Measurements from ENCODE around the gene LUC7L2.

Gene LUC7L2

GRCh38 chr7:139340808-139341057, 19.0 kb upstream of the LUC7L2 start:
- Histone ChIP-seq H3K4me2 (ENCODE audit: insufficient read depth, low read length) (peak overlapping the region; percentile 82), H3K4me1 (ENCODE audit: insufficient read depth, low read length) (peaks cover 26% of the 10 kb centered on the region), H3K79me2 (ENCODE audit: insufficient read depth, low read length) (peaks cover 36% of the 10 kb centered on the region), H3K9me3 (ENCODE audit: insufficient read depth, low read length, severe bottlenecking) (no peaks in the 10 kb centered on the region), H3K27ac (ENCODE audit: low read length) (peak overlapping the region; percentile 95), H3K36me3 (ENCODE audit: insufficient read depth, low read length) (peaks cover 10% of the 10 kb centered on the region), H3K27me3 (ENCODE audit: insufficient read depth, low read length, poor library complexity) (no peaks in the 10 kb centered on the region), H3K4me3 (ENCODE audit: low read depth in 1 of 2, low read length in 2 of 2) (peak overlapping the region; percentile 46 to 75), H4K20me1 (ENCODE audit: insufficient read depth, low read length) (no peaks in the 10 kb centered on the region), H3K9ac (ENCODE audit: low read depth, low read length) (peak overlapping the region; percentile 88), H2AFZ (ENCODE audit: low read depth, low read length) (peak overlapping the region; percentile 79)
- DNase-seq (no peak), ATAC-seq (ENCODE audit: insufficient read depth, low read depth) (no peak)
- no peak for TF ChIP-seq CTCF (IDR thresholded peaks at IDR 0.05; ENCODE audit: borderline replicate concordance, extremely low read depth, low read length, poor library complexity, severe bottlenecking)
- no peak for TF ChIP-seq EZH2 (IDR thresholded peaks at IDR 0.05; ENCODE audit: borderline replicate concordance, low read depth, low read length, severe bottlenecking)

- H3K27ac ChIP-seq (ENCODE audit: low read length): peak within 1 kb of the TSS; percentile 95
- H3K79me2 ChIP-seq (ENCODE audit: insufficient read depth, low read length): peaks cover 36% of the 10 kb centered on the region
- H3K4me3 ChIP-seq (ENCODE audit: low read depth in 1 of 2, low read length in 2 of 2): peak within 1 kb of the TSS; percentile 46 to 75
- H4K20me1 ChIP-seq (ENCODE audit: insufficient read depth, low read length): no peaks in the 10 kb centered on the region
- TF ChIP-seq CTCF (IDR thresholded peaks at IDR 0.05; ENCODE audit: borderline replicate concordance, extremely low read depth, low read length, poor library complexity, severe bottlenecking): peak; percentile 55
- no peak for TF ChIP-seq EZH2 (IDR thresholded peaks at IDR 0.05; ENCODE audit: borderline replicate concordance, low read depth, low read length, severe bottlenecking)
- H3K27me3 ChIP-seq (ENCODE audit: insufficient read depth, low read length, poor library complexity): no peaks in the 10 kb centered on the region
- DNase-seq (peak; percentile 92), ATAC-seq (ENCODE audit: insufficient read depth, low read depth) (peak; percentile 77)
- H3K36me3 ChIP-seq (ENCODE audit: insufficient read depth, low read length): peaks cover 11% of the 10 kb centered on the region
- peak within 1 kb of the TSS; percentile 82 for H3K4me2 ChIP-seq (ENCODE audit: insufficient read depth, low read length)
- H3K4me1 ChIP-seq (ENCODE audit: insufficient read depth, low read length): peaks cover 26% of the 10 kb centered on the region
- H3K9me3 ChIP-seq (ENCODE audit: insufficient read depth, low read length, severe bottlenecking): no peaks in the 10 kb centered on the region
- H2AFZ ChIP-seq (ENCODE audit: low read depth, low read length): peak within 1 kb of the TSS; percentile 79
- H3K9ac ChIP-seq (ENCODE audit: low read depth, low read length): peak within 1 kb of the TSS; percentile 88
Observed at GRCh38 chr7:139341058-139341775, 18.5 kb upstream of the LUC7L2 start, which contains the start of gene FMC1. Gene FMC1, plus strand, starts transcription at chr7:139341337. Its CDS starts 48 bp downstream, at chr7:139341385.

- Histone ChIP-seq H3K36me3 (ENCODE audit: insufficient read depth, low read length) (peaks cover 17% of the 10 kb centered on the region), H3K4me1 (ENCODE audit: insufficient read depth, low read length) (peaks cover 26% of the 10 kb centered on the region), H3K9ac (ENCODE audit: low read depth, low read length) (peak overlapping the region; percentile 88), H3K27me3 (ENCODE audit: insufficient read depth, low read length, poor library complexity) (no peaks in the 10 kb centered on the region), H3K27ac (ENCODE audit: low read length) (peak overlapping the region; percentile 95), H3K79me2 (ENCODE audit: insufficient read depth, low read length) (peaks cover 36% of the 10 kb centered on the region), H3K4me3 (ENCODE audit: low read depth in 1 of 2, low read length in 2 of 2) (peak overlapping the region; percentile 46 to 75), H4K20me1 (ENCODE audit: insufficient read depth, low read length) (no peaks in the 10 kb centered on the region), H3K4me2 (ENCODE audit: insufficient read depth, low read length) (peak overlapping the region; percentile 82), H2AFZ (ENCODE audit: low read depth, low read length) (peak overlapping the region; percentile 79), H3K9me3 (ENCODE audit: insufficient read depth, low read length, severe bottlenecking) (no peaks in the 10 kb centered on the region)
- DNase-seq (no peak), ATAC-seq (ENCODE audit: insufficient read depth, low read depth) (no peak)
- no peak for TF ChIP-seq EZH2 (IDR thresholded peaks at IDR 0.05; ENCODE audit: borderline replicate concordance, low read depth, low read length, severe bottlenecking)
- TF ChIP-seq CTCF (IDR thresholded peaks at IDR 0.05; ENCODE audit: borderline replicate concordance, extremely low read depth, low read length, poor library complexity, severe bottlenecking): no peak
Observed at GRCh38 chr7:139341776-139342226, 17.9 kb upstream of the LUC7L2 start.

Measured in DND-41 (cell line).